Neural crest cell (in vitro differentiated cells): ENCODE measurements around the gene SHB. TPM values are rescaled to one million over a fixed set of nuclear protein-coding genes. Genes with fewer than 3 reads are reported as not detected.

Experiments
- DNase-seq: peaks from one replicate; pipeline ENCODE4 v3.0.0; 2021; ENCODE audit warnings: low read depth, mixed read lengths, low spot score
- H3K27ac Mint-ChIP-seq: one replicate; pipeline ENCODE4 v1.8.0; 2021; ENCODE audit warnings: mild to moderate bottlenecking, mixed read lengths; ENCODE audit not compliant: unreplicated experiment
- H3K27me3 Mint-ChIP-seq: 2 replicates; pipeline ENCODE4 v1.8.0; 2021; ENCODE audit warnings: low read depth, mild to moderate bottlenecking, mixed read lengths
- H3K36me3 Mint-ChIP-seq: 2 replicates; pipeline ENCODE4 v1.8.0; 2021; ENCODE audit warnings: low read depth, mild to moderate bottlenecking, mixed read lengths
- H3K4me1 Mint-ChIP-seq: 2 replicates; pipeline ENCODE4 v1.8.0; 2021; ENCODE audit warnings: mixed read lengths
- H3K4me3 Mint-ChIP-seq: one replicate; pipeline ENCODE4 v1.8.0; 2021; ENCODE audit warnings: mild to moderate bottlenecking, mixed read lengths
- H3K9me3 Mint-ChIP-seq: 2 replicates; pipeline ENCODE4 v1.8.0; 2021; ENCODE audit warnings: mixed read lengths
- total RNA-seq: library from RNA; stranded (reverse); gene quantifications from 2 replicates; pipeline ENCODE4 v1.2.1, GENCODE V29; 2021
- TF ChIP-seq, protein P1 (sequence below): fragments of 200-600 bp; sonication (generic); conservative IDR thresholded peaks from 2 replicates; pipeline ENCODE4 v1.5.0; 2021; ENCODE audit warnings: antibody characterized with exemption, mild to moderate bottlenecking

Gene SHB
- total RNA-seq, 1 donor from 2014 or later = 4.6 TPM

DNA sequence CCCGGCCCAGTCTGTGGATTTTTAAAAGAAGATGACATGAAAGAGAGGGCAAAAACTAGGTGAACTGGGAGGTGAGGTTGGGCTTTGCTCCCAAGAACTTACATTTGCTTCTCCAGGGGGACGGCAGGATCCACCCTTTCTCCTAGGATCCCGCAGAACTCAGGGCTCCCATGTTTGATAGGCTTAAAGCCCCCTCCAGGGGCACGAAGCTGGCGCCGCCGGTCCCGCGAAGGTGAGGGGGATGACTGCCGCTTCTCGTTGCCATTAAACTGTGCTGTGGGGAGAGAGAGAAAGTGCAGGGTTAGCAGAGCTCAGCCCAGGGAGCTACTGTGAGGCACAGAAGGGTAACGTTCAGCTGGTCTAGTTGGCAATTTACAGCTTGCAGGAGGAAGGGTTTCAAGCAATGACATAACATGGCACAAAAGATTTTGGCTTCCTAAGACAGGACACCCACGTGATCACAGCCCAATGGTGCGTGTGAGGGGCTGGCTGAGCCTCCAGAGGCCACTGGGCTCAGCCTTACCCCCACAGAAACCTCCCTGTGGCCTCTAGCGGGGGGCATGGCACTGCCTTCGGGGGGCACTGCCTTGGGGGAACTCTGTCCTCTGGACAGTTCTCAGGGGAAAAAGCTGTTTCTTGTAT is 113.1 kb downstream of the SHB start:
- Mint-ChIP-seq H3K36me3 (no peaks in the 10 kb centered on the region), H3K4me1 (peaks cover 5% of the 10 kb centered on the region), H3K9me3 (no peaks in the 10 kb centered on the region), H3K27me3 (no peaks in the 10 kb centered on the region), H3K27ac (no peak overlapping the region), H3K4me3 (no peak overlapping the region)
- no peak for DNase-seq
- TF ChIP-seq, protein P1, sequence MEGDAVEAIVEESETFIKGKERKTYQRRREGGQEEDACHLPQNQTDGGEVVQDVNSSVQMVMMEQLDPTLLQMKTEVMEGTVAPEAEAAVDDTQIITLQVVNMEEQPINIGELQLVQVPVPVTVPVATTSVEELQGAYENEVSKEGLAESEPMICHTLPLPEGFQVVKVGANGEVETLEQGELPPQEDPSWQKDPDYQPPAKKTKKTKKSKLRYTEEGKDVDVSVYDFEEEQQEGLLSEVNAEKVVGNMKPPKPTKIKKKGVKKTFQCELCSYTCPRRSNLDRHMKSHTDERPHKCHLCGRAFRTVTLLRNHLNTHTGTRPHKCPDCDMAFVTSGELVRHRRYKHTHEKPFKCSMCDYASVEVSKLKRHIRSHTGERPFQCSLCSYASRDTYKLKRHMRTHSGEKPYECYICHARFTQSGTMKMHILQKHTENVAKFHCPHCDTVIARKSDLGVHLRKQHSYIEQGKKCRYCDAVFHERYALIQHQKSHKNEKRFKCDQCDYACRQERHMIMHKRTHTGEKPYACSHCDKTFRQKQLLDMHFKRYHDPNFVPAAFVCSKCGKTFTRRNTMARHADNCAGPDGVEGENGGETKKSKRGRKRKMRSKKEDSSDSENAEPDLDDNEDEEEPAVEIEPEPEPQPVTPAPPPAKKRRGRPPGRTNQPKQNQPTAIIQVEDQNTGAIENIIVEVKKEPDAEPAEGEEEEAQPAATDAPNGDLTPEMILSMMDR = no peak

DNA sequence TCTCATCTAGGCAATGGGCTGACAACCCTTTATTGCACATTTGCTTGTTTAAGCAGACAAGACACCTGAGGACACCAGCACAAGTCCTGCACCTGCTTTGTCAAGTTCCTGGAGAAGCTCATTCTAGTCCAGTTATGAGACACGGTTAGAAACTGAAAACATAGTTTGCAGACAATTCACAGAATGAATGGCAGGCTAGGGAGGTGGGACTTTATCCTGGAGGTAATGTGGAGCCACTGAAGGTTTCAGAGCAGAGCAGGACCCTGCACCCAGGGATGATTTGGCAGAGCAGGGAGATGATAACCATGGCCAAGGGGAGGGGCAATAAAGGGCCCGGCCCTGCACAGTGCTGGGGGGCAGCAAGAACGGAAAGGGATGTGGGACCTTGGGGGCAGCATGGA is 114.4 kb downstream of the SHB start:
- H3K9me3 Mint-ChIP-seq = no peaks in the 10 kb centered on the region
- TF ChIP-seq, protein P1 = no peak
- no peaks in the 10 kb centered on the region for H3K27me3 Mint-ChIP-seq
- H3K27ac Mint-ChIP-seq = no peak overlapping the region
- peaks cover 5% of the 10 kb centered on the region for H3K4me1 Mint-ChIP-seq
- DNase-seq = no peak
- no peak overlapping the region for H3K4me3 Mint-ChIP-seq
- H3K36me3 Mint-ChIP-seq = no peaks in the 10 kb centered on the region

DNA sequence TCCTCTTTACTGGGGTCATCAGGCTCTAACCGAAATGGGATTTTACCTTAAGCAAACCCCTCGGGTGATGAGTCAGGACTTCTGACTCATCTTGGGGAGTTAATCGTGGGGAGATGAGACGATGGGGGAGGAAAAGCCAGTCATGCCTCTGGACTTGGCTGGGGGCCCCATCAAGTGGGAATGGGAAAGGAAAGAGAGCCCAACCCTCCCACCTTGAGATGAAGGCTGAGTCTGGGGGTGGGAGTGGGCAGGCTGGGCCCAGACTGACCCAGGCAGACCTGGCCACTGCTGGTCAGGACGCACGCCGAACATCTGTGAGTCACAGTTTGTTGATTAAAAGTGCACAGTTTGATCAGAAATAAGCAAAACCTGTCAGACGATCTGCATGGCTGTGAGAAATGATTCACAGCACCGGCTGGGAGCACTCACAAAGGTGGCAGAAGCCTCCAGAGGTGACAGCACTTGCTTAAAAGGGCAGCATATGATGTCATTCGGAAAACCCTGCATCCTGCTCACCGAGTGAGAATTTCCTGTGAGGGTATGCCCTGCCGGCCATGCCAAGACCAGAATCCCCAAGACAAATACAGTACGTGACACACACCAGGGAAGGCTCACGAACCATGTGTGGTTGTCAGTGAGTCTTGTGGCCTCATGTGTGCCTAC is 115.1 kb downstream of the SHB start:
- TF ChIP-seq, protein P1 = no peak
- no peak for DNase-seq
- Mint-ChIP-seq H3K9me3 (no peaks in the 10 kb centered on the region), H3K27me3 (no peaks in the 10 kb centered on the region), H3K4me3 (no peak overlapping the region), H3K4me1 (peaks cover 5% of the 10 kb centered on the region), H3K36me3 (no peaks in the 10 kb centered on the region), H3K27ac (no peak overlapping the region)

DNA sequence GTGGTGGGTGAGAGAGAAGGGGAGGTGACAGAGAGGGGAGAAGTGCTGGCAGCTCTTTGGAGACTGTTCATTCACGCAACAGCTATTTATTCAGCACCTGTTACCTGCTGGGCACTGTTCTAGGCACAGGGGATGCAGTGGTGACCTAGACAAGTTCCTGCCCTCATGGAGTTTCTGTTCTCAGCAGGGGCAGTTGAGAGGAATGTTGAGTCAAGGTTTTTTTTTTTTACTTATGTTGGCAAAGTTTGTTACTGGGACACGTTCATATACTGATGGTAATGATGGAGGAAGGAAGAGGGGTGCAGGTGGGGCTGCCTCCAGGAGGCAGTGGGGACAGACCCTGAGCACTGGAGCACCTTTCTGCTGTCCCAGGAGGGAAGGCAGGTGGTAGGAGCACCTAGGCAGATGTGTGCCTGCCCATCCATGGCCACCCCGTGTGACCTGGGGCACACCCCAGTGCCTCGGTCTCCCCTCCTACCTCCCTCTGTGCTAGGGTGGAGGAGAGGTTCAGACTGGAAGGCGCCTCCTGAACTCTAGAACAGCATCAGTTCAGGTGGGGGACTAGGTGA is 115.7 kb downstream of the SHB start:
- Mint-ChIP-seq H3K36me3 (no peaks in the 10 kb centered on the region), H3K27me3 (no peaks in the 10 kb centered on the region), H3K4me1 (peaks cover 5% of the 10 kb centered on the region), H3K4me3 (no peak overlapping the region), H3K27ac (no peak overlapping the region), H3K9me3 (no peaks in the 10 kb centered on the region)
- no peak for DNase-seq
- TF ChIP-seq, protein P1 = no peak

DNA sequence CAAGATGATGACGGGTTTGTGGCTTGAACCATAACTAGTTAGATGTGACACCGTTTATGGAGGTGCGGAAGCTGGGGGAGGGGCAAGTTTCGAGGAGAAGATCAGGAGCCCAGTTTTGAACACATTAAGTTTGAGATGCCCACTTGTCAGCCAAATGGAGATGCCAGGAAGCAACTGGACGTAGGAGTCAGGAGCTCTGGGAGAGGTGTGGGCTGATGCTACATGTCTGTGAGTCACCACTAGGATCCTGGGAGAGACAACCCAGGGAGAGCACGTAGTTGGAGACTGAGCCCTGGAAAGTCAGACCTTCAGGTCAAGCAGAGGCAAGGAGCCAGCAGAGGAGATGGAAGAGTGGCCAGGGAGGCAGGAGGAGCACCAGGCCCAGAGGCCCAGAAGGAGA is 116.3 kb downstream of the SHB start:
- DNase-seq = no peak
- Mint-ChIP-seq H3K4me1 (peaks cover 5% of the 10 kb centered on the region), H3K36me3 (no peaks in the 10 kb centered on the region), H3K9me3 (no peaks in the 10 kb centered on the region), H3K27me3 (no peaks in the 10 kb centered on the region), H3K4me3 (no peak overlapping the region), H3K27ac (no peak overlapping the region)
- TF ChIP-seq, protein P1 = no peak
